Measurements from ENCODE around the gene MICALL1. TPM values are rescaled to one million over a fixed set of nuclear protein-coding genes. Genes with fewer than 3 reads are reported as not detected.

Gene MICALL1
- total and polyA plus RNA-seq, 2 of the 13 experiments (the other 11 are each of a cell fraction or from before 2014, with no cell fraction given) = 7.6 to 10.6 TPM

DNA sequence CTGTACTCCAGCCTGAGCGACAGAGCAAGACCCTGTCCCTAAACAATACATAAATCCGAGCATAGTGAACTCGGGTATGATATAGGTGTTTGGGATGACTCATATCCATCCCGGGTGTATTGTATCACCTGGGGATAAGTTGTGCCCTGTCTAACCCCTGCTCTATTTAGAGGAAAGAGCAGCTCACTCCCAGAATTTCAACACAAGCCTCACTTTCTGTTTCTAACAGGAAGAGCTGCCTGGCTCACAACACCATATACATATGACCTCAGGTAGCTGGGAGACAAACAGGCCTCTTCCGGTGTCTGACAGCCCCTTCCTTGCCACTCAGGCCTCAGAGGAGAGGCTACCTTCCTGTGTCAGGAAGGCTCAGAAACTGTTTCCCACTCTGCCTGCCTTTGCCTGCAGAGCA, 9.9 kb upstream of the MICALL1 start (continued):
- TF ChIP-seq HNRNPLL (IDR thresholded peaks at IDR 0.05; ENCODE audit: low read depth, low read length, poor library complexity, severe bottlenecking) (no peak), EED (CRISPR knock-in tag; IDR thresholded peaks at IDR 0.05) (no peak), TOPORS (CRISPR knock-in tag; IDR thresholded peaks at IDR 0.05) (no peak), EEA1 (CRISPR knock-in tag; IDR thresholded peaks at IDR 0.05; ENCODE audit: borderline replicate concordance) (no peak), ZFP82 (CRISPR knock-in tag; IDR thresholded peaks at IDR 0.05; ENCODE audit: borderline replicate concordance) (0 out of 2 replicates have a peak, but pooled peaks have one; percentile 64), ZNF446 (CRISPR knock-in tag; IDR thresholded peaks at IDR 0.05) (no peak), ZNF562 (CRISPR knock-in tag; IDR thresholded peaks at IDR 0.05; ENCODE audit: borderline replicate concordance) (no peak), ZNF326 (CRISPR knock-in tag; IDR thresholded peaks at IDR 0.05; ENCODE audit: borderline replicate concordance) (no peak), RXRA (CRISPR knock-in tag; IDR thresholded peaks at IDR 0.05) (peak; percentile 65; the same call in 1 of the 2 replicates), NFRKB (IDR thresholded peaks at IDR 0.05) (no peak), HOMEZ (CRISPR knock-in tag; IDR thresholded peaks at IDR 0.05; ENCODE audit: low read depth) (0 out of 2 replicates have a peak, but pooled peaks have one; percentile 19), SCMH1 (CRISPR knock-in tag; IDR thresholded peaks at IDR 0.05; ENCODE audit: borderline replicate concordance) (no peak), HDAC2 (CRISPR knock-in tag; IDR thresholded peaks at IDR 0.05) (peak; percentile 62), MAZ (IDR thresholded peaks at IDR 0.05; ENCODE audit: borderline replicate concordance, low read depth, low read length) (no peak), MAZ (CRISPR knock-in tag; IDR thresholded peaks at IDR 0.05; ENCODE audit: low read depth) (peak; percentile 49; the same call in 1 of the 2 replicates), EZH2 (conservative IDR thresholded peaks at IDR 0.05; ENCODE audit: low read depth, low read length) (no peak), MAX (IDR thresholded peaks at IDR 0.05) (0 out of 2 replicates have a peak, but pooled peaks have one; percentile 34), RBM22 (optimal IDR thresholded peaks at IDR 0.05; ENCODE audit: low read length) (no peak), ZBTB25 (CRISPR knock-in tag; IDR thresholded peaks at IDR 0.05) (peak; percentile 50; the same call in 1 of the 2 replicates), FOSL1 (CRISPR knock-in tag; IDR thresholded peaks at IDR 0.05; ENCODE audit: borderline replicate concordance) (no peak), ZBTB8A (CRISPR knock-in tag; IDR thresholded peaks at IDR 0.05; ENCODE audit: borderline replicate concordance, low read depth) (no peak), ZMYM4 (CRISPR knock-in tag; IDR thresholded peaks at IDR 0.05) (no peak)
- TF ChIP-seq, protein P1, sequence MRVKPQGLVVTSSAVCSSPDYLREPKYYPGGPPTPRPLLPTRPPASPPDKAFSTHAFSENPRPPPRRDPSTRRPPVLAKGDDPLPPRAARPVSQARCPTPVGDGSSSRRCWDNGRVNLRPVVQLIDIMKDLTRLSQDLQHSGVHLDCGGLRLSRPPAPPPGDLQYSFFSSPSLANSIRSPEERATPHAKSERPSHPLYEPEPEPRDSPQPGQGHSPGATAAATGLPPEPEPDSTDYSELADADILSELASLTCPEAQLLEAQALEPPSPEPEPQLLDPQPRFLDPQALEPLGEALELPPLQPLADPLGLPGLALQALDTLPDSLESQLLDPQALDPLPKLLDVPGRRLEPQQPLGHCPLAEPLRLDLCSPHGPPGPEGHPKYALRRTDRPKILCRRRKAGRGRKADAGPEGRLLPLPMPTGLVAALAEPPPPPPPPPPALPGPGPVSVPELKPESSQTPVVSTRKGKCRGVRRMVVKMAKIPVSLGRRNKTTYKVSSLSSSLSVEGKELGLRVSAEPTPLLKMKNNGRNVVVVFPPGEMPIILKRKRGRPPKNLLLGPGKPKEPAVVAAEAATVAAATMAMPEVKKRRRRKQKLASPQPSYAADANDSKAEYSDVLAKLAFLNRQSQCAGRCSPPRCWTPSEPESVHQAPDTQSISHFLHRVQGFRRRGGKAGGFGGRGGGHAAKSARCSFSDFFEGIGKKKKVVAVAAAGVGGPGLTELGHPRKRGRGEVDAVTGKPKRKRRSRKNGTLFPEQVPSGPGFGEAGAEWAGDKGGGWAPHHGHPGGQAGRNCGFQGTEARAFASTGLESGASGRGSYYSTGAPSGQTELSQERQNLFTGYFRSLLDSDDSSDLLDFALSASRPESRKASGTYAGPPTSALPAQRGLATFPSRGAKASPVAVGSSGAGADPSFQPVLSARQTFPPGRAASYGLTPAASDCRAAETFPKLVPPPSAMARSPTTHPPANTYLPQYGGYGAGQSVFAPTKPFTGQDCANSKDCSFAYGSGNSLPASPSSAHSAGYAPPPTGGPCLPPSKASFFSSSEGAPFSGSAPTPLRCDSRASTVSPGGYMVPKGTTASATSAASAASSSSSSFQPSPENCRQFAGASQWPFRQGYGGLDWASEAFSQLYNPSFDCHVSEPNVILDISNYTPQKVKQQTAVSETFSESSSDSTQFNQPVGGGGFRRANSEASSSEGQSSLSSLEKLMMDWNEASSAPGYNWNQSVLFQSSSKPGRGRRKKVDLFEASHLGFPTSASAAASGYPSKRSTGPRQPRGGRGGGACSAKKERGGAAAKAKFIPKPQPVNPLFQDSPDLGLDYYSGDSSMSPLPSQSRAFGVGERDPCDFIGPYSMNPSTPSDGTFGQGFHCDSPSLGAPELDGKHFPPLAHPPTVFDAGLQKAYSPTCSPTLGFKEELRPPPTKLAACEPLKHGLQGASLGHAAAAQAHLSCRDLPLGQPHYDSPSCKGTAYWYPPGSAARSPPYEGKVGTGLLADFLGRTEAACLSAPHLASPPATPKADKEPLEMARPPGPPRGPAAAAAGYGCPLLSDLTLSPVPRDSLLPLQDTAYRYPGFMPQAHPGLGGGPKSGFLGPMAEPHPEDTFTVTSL (CRISPR knock-in tag; IDR thresholded peaks at IDR 0.05; ENCODE audit: borderline replicate concordance) = peak; percentile 62; the same call in 1 of the 2 replicates
